H1 (cell line): ENCODE measurements around the gene CFAP58. TPM values are rescaled to one million over a fixed set of nuclear protein-coding genes. Genes with fewer than 3 reads are reported as not detected.

ENCODE experiments used
- CTCF ChIA-PET: fragments of 300-600 bp; sonication (Branson Sonifier 250); formaldehyde crosslinking; loops from one replicate; lab custom pipeline; 2021; ENCODE audit not compliant: partially characterized antibody; lab: Charles Lee
- POLR2A ChIA-PET: fragments of 300-600 bp; sonication (Branson Sonifier 250); formaldehyde crosslinking; loops from one replicate; lab custom pipeline; 2021; ENCODE audit warnings: inconsistent platforms; ENCODE audit not compliant: partially characterized antibody; lab: Charles Lee
- DNase-seq, 2 experiments: peaks; one replicate each; pipeline versions ENCODE4 v3.0.0 to v3.0.0-alpha.2; 2010 to 2022; ENCODE audit warnings: low spot score in 2 of 2, low read depth in 1 of 2, mixed read lengths in 1 of 2
- FAIRE-seq: peaks from 2 replicates; lab custom pipeline; 2011; peaks lifted over from hg19 to GRCh38; lab: Jason Lieb, UNC
- H2AFZ ChIP-seq: 2 replicates; pipeline ENCODE4 v1.8.1; 2012; ENCODE audit warnings: low read length, inconsistent platforms
- H2AK5ac ChIP-seq: 2 replicates; pipeline ENCODE4 v1.6.1; 2013; ENCODE audit warnings: low read depth, low read length
- H2BK120ac ChIP-seq: replicated peaks from 2 replicates; pipeline ENCODE3; 2013; ENCODE audit warnings: low read depth, low read length, inconsistent platforms
- H2BK12ac ChIP-seq: 2 replicates; pipeline ENCODE4 v1.6.1; 2013; ENCODE audit warnings: low read depth, low read length
- H2BK15ac ChIP-seq: 2 replicates; pipeline ENCODE4 v1.6.1; 2013; ENCODE audit warnings: low read length
- H2BK20ac ChIP-seq: 2 replicates; pipeline ENCODE4 v1.6.1; 2013; ENCODE audit warnings: low read length
- H2BK5ac ChIP-seq: 2 replicates; pipeline ENCODE4 v1.6.1; 2013; ENCODE audit warnings: low read depth, low read length
- H3K14ac ChIP-seq: 2 replicates; pipeline ENCODE4 v1.6.1; 2013; ENCODE audit warnings: inconsistent platforms; ENCODE audit not compliant: insufficient read length
- H3K18ac ChIP-seq: 2 replicates; pipeline ENCODE4 v1.6.1; 2013; ENCODE audit warnings: low read length; ENCODE audit errors: extremely low read depth
- H3K23ac ChIP-seq: 2 replicates; pipeline ENCODE4 v1.6.1; 2013; ENCODE audit warnings: inconsistent platforms; ENCODE audit not compliant: insufficient read length
- H3K23me2 ChIP-seq: 2 replicates; pipeline ENCODE4 v1.6.1; 2013; ENCODE audit warnings: low read depth, low read length
- H3K27ac ChIP-seq: 2 replicates; pipeline ENCODE4 v1.6.1; 2011; ENCODE audit warnings: low read depth, low read length, inconsistent platforms
- H3K27me3 ChIP-seq, 4 experiments: replicated peaks in 1 of 4; 1 replicate in 1 of 4; 2 replicates in 3 of 4; pipeline versions ENCODE4 v1.6.1 to v1.8.1; 2011 to 2013; ENCODE audit warnings: low read length in 3 of 4, mild to moderate bottlenecking in 3 of 4, inconsistent platforms in 2 of 4, mixed read lengths in 2 of 4, moderate library complexity in 1 of 4; ENCODE audit not compliant: control insufficient read depth in 3 of 4, insufficient read depth in 3 of 4; ENCODE audit errors: extremely low read depth in 1 of 4
- H3K36me3 ChIP-seq, 4 experiments: 2 replicates each; pipeline versions ENCODE4 v1.6.1 to v1.8.1; 2011 to 2013; ENCODE audit warnings: mild to moderate bottlenecking in 4 of 4, low read length in 3 of 4, moderate library complexity in 2 of 4, control low read depth in 1 of 4, inconsistent platforms in 1 of 4; ENCODE audit not compliant: insufficient read depth in 4 of 4, control insufficient read depth in 2 of 4
- H3K4ac ChIP-seq: replicated peaks from 2 replicates; pipeline ENCODE3; 2013; ENCODE audit warnings: low read length, low read depth, mixed read lengths, inconsistent platforms; ENCODE audit not compliant: insufficient read length
- H3K4me1 ChIP-seq, 4 experiments: replicated peaks in 1 of 4; 1 replicate in 1 of 4; 2 replicates in 3 of 4; pipeline versions ENCODE4 v1.6.1 to v1.8.1; 2011 to 2013; ENCODE audit warnings: low read length in 3 of 4, inconsistent platforms in 2 of 4, mixed read lengths in 1 of 4; ENCODE audit not compliant: insufficient read depth in 4 of 4, control insufficient read depth in 3 of 4
- H3K4me2 ChIP-seq, 2 experiments: 2 replicates each; pipeline versions ENCODE4 v1.6.1 to v1.8.1; 2011 to 2013; ENCODE audit warnings: low read depth in 2 of 2, low read length in 2 of 2, control low read depth in 1 of 2, inconsistent platforms in 1 of 2, mild to moderate bottlenecking in 1 of 2; ENCODE audit not compliant: insufficient read depth in 1 of 2
- H3K4me3 ChIP-seq, 4 experiments: fragments of 200-600, 300-600 bp in 1 of 4; sonication (generic), shearing (Covaris generic), sonication (Bioruptor Twin) in 1 of 4; 2 replicates each; pipeline versions ENCODE4 v1.5.1 to v1.8.1; 2011 to 2016; ENCODE audit warnings: low read length in 4 of 4, low read depth in 3 of 4, control low read depth in 2 of 4, inconsistent platforms in 2 of 4, mild to moderate bottlenecking in 2 of 4, mixed read lengths in 1 of 4, moderate library complexity in 1 of 4; ENCODE audit not compliant: insufficient read depth in 2 of 4; ENCODE audit errors: extremely low read depth in 1 of 4
- H3K56ac ChIP-seq: replicated peaks from 2 replicates; pipeline ENCODE3; 2013; ENCODE audit warnings: low read depth, mild to moderate bottlenecking, mixed read lengths, low read length, inconsistent platforms; ENCODE audit not compliant: insufficient read length
- H3K79me1 ChIP-seq: 2 replicates; pipeline ENCODE4 v1.6.1; 2013; ENCODE audit warnings: low read depth, low read length, control low read depth
- H3K79me2 ChIP-seq, 2 experiments: 2 replicates each; pipeline versions ENCODE4 v1.6.1 to v1.8.1; 2012 to 2013; ENCODE audit warnings: low read length in 2 of 2, mild to moderate bottlenecking in 2 of 2, inconsistent platforms in 1 of 2; ENCODE audit not compliant: insufficient read depth in 2 of 2, control insufficient read depth in 1 of 2
- H3K9ac ChIP-seq, 4 experiments: replicated peaks in 1 of 4; 1 replicate in 1 of 4; 2 replicates in 3 of 4; pipeline versions ENCODE4 v1.6.1 to v1.8.1; 2011 to 2013; ENCODE audit warnings: low read depth in 3 of 4, low read length in 3 of 4, control low read depth in 2 of 4, mild to moderate bottlenecking in 2 of 4, moderate library complexity in 2 of 4, inconsistent platforms in 1 of 4; ENCODE audit errors: extremely low read depth in 1 of 4
- H3K9me3 ChIP-seq, 2 experiments: 2 replicates each; pipeline versions ENCODE4 v1.6.1 to v1.8.1; 2012 to 2013; ENCODE audit warnings: mild to moderate bottlenecking in 2 of 2, moderate library complexity in 2 of 2, control low read depth in 1 of 2, inconsistent platforms in 1 of 2, low read depth in 1 of 2, low read length in 1 of 2, mixed read lengths in 1 of 2; ENCODE audit not compliant: insufficient read depth in 2 of 2
- H4K20me1 ChIP-seq, 2 experiments: replicated peaks in 1 of 2; 2 replicates each; pipeline versions ENCODE3 to v1.8.1; 2011 to 2013; ENCODE audit warnings: inconsistent platforms in 2 of 2, low read length in 2 of 2, mild to moderate bottlenecking in 1 of 2; ENCODE audit not compliant: insufficient read depth in 2 of 2, control insufficient read depth in 1 of 2
- H4K5ac ChIP-seq: 2 replicates; pipeline ENCODE4 v1.6.1; 2013; ENCODE audit warnings: low read length, low read depth, mixed read lengths, inconsistent platforms; ENCODE audit not compliant: insufficient read length
- H4K8ac ChIP-seq: 2 replicates; pipeline ENCODE4 v1.8.0; 2013; ENCODE audit warnings: mild to moderate bottlenecking, moderate library complexity, low read length, inconsistent platforms; ENCODE audit not compliant: insufficient read depth; ENCODE audit errors: extremely low read depth
- H4K91ac ChIP-seq: replicated peaks from 2 replicates; pipeline ENCODE3; 2013; ENCODE audit warnings: low read length, mixed read lengths, inconsistent platforms; ENCODE audit not compliant: insufficient read length
- BCL11A ChIP-seq, 2 experiments: IDR thresholded peaks; one replicate each; pipeline ENCODE4 v1.6.1; 2011; ENCODE audit warnings: low read depth in 2 of 2, low read length in 2 of 2, mild to moderate bottlenecking in 2 of 2
- BRCA1 ChIP-seq: IDR thresholded peaks from 2 replicates; pipeline ENCODE4 v1.6.1; 2012; ENCODE audit warnings: low read depth, low read length, improper control_type of control experiment
- EGR1 ChIP-seq: IDR thresholded peaks from 2 replicates; pipeline ENCODE4 v1.6.1; 2011; ENCODE audit warnings: low read depth, low read length, borderline replicate concordance
- EP300 ChIP-seq, 2 experiments: IDR thresholded peaks; 1 replicate in 1 of 2; 2 replicates in 1 of 2; pipeline ENCODE4 v1.6.1; 2011 to 2012; ENCODE audit warnings: low read depth in 2 of 2, low read length in 2 of 2, mild to moderate bottlenecking in 2 of 2, borderline replicate concordance in 1 of 2, inconsistent platforms in 1 of 2, moderate library complexity in 1 of 2
- FOSL1 ChIP-seq: IDR thresholded peaks from 2 replicates; pipeline ENCODE4 v1.6.1; 2011; ENCODE audit warnings: mild to moderate bottlenecking, low read depth, low read length, moderate library complexity; ENCODE audit not compliant: insufficient read depth
- RBBP5 ChIP-seq: IDR thresholded peaks from 2 replicates; pipeline ENCODE4 v1.7.1; 2012; ENCODE audit warnings: low read depth, mild to moderate bottlenecking, inconsistent platforms, low read length, moderate library complexity, borderline replicate concordance
- SIRT6 ChIP-seq: IDR thresholded peaks from one replicate; pipeline ENCODE4 v1.7.1; 2012; ENCODE audit warnings: low read length, inconsistent platforms
- SIX5 ChIP-seq: IDR thresholded peaks from 2 replicates; pipeline ENCODE4 v1.6.1; 2011; ENCODE audit warnings: mild to moderate bottlenecking, low read depth, low read length
- SRF ChIP-seq: IDR thresholded peaks from 2 replicates; pipeline ENCODE4 v1.6.1; 2011; ENCODE audit warnings: mild to moderate bottlenecking, low read depth, low read length, moderate library complexity
- SUZ12 ChIP-seq: fragments of 200-600 bp; sonication (generic); IDR thresholded peaks from 2 replicates; pipeline ENCODE4 v1.6.1; 2012; ENCODE audit warnings: mild to moderate bottlenecking, inconsistent platforms, low read length, moderate library complexity, mixed read lengths
- TBP ChIP-seq: IDR thresholded peaks from 2 replicates; pipeline ENCODE4 v1.6.1; 2011; ENCODE audit warnings: low read depth, low read length, improper control_type of control experiment
- ZNF274 ChIP-seq: IDR thresholded peaks from 2 replicates; pipeline ENCODE4 v1.7.0; 2012; ENCODE audit warnings: low read length, borderline replicate concordance; ENCODE audit errors: extremely low read depth
- WGBS, 2 experiments: shearing (Covaris generic) in 1 of 2; methylation state at CpG; one replicate each; pipeline versions ENCODE4 v1.1.6 to v1.1.7; 2013 to 2015; ENCODE audit warnings: low lambda C conversion rate in 2 of 2, mixed read lengths in 2 of 2, inconsistent platforms in 1 of 2, low coverage in 1 of 2, missing lambda C conversion rate in 1 of 2; ENCODE audit not compliant: insufficient replicate concordance in 2 of 2, insufficient coverage in 1 of 2, insufficient read length in 1 of 2; ENCODE audit errors: extremely low coverage in 1 of 2, missing lambda C conversion rate in 1 of 2; 5-methylcytosine and 5-hydroxymethylcytosine counted together
- polyA plus RNA-seq, 7 experiments: library from polyadenylated mRNA; depleted of rRNA in 3 of 7; stranded (reverse) in 5 of 7; unstranded in 2 of 7; fragments of >200 nt in 5 of 7; fragments of 200-250 nt in 2 of 7; gene quantifications; 1 replicate in 5 of 7; 2 replicates in 1 of 7; 4 replicates in 1 of 7; pipeline versions ENCODE4 v1.2.1 to v1.2.3, GENCODE V29; 2011 to 2013; ENCODE audit warnings: missing spikeins in 2 of 7, mixed read lengths in 2 of 7
- total RNA-seq: library from RNA; stranded (reverse); fragmentation: NEBNext Ultra II Directional; extraction: Animal tissue kit (Norgen Biotek cat#: 25700); gene quantifications from 2 replicates; pipeline ENCODE4 v1.2.1, GENCODE V29; 2021

The CFAP58 gene
- total and polyA plus RNA-seq, 2 of the 8 experiments (the other 6 are each of a cell fraction or from before 2014, with no cell fraction given) = 0.32 to 0.71 TPM

DNA sequence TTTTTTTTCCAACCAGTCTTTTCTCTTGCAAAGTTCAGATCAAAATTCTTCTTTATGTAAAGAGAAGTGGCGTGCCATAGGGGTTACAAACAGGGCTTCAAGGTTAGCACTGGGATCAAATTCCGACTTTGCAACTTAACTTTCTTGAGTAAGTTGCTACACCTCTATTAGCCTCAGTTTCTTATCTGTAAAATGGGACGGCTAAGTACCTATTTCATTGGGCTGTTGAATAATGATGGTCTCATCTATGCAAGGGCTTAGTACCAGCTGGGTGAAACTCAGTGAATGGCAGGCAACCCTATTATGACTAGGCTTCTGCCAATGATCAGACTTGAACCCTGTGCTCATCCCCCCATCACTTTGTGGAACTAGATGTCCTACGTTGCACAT lies 49.3 kb upstream of the CFAP58 start:
- H3K9ac ChIP-seq = no peak overlapping the region
- H3K79me1 ChIP-seq = no peaks in the 10 kb centered on the region
- peaks cover 0 to 7% (median 3%) of the 10 kb centered on the region in 4 experiments; a peak in 3 of 7 replicates for H3K4me1 ChIP-seq
- H3K18ac ChIP-seq = no peak overlapping the region
- FAIRE-seq (no peak), DNase-seq (no peak)
- H2BK5ac ChIP-seq = no peak overlapping the region
- POLR2A ChIA-PET = interaction anchor here (2.4 kb wide), 1 partner anchor 25 kb away, joined by 9 read pairs; no protein-coding TSS in a partner anchor
- H4K8ac ChIP-seq = no peak overlapping the region
- H4K5ac ChIP-seq = no peak overlapping the region
- H2BK20ac ChIP-seq = no peak overlapping the region
- no peak overlapping the region for H3K14ac ChIP-seq
- H3K36me3 ChIP-seq = no peaks in the 10 kb centered on the region
- H3K27ac ChIP-seq = no peak overlapping the region
- no peak overlapping the region for H2AK5ac ChIP-seq
- H2AFZ ChIP-seq = no peak overlapping the region
- H3K79me2 ChIP-seq = no peaks in the 10 kb centered on the region
- H3K27me3 ChIP-seq = no peaks in the 10 kb centered on the region
- H2BK15ac ChIP-seq = no peak overlapping the region
- no peak overlapping the region for H4K91ac ChIP-seq
- H3K23ac ChIP-seq = no peak overlapping the region
- no peak overlapping the region for H2BK120ac ChIP-seq
- H3K4ac ChIP-seq = no peak overlapping the region
- CTCF ChIA-PET = interaction anchor here (1.0 to 14.8 kb wide), 14 partner anchors 9 to 318 kb away, joined by 3 to 331 read pairs (median 6); partner anchors contain the start of genes CFAP58 and ITPRIP
- peaks cover 12 to 14% of the 10 kb centered on the region in 2 experiments for H3K9me3 ChIP-seq
- no peak overlapping the region for H3K4me2 ChIP-seq
- no peaks in the 10 kb centered on the region for H4K20me1 ChIP-seq
- 85% methylated on average over 4 of the region's 4 CpGs; no CpG with 5 or more reads in 1 of the 2 experiments for whole genome bisulfite sequencing, 2 experiments
- H3K4me3 ChIP-seq = no peak overlapping the region
- H3K23me2 ChIP-seq = no peaks in the 10 kb centered on the region
- H3K56ac ChIP-seq = no peak overlapping the region
- H2BK12ac ChIP-seq = no peak overlapping the region
- TF ChIP-seq BCL11A (IDR thresholded peaks at IDR 0.05; ENCODE audit: low read depth in 2 of 2, low read length in 2 of 2) = no peak
- no peak for TF ChIP-seq SUZ12
- no peak for TF ChIP-seq EP300 (IDR thresholded peaks at IDR 0.05; ENCODE audit: borderline replicate concordance in 1 of 2, low read depth in 2 of 2, low read length in 2 of 2)
- no peak for TF ChIP-seq SIRT6
- TF ChIP-seq RBBP5 = no peak
- no peak for TF ChIP-seq SRF
- no peak for TF ChIP-seq FOSL1
- TF ChIP-seq ZNF274 = no peak
- no peak for TF ChIP-seq TBP
- TF ChIP-seq BRCA1 = no peak
- no peak for TF ChIP-seq EGR1
- TF ChIP-seq SIX5 = no peak
